Measurements from ENCODE around the gene TAS2R14.

DNA sequence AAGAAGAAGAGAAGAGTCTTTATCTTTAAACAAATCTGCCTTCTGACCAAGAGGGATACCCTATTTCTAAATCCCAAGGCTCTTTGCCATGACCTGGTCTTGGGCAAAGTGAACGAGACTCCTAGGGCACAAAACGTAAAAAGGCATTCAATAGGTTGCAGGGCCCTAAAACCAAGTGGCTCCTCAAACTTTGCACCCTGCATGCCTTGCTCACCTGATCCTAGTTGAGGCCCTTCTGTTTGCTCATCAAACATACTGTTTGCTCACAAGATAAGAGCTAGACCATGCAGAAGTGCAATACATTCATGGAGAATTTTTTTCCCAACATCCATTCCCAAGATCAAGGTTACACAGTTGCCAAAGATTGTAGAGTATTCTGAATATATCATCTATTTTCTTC, 47.1 kb downstream of the TAS2R14 start:
- TF ChIP-seq, protein P1, sequence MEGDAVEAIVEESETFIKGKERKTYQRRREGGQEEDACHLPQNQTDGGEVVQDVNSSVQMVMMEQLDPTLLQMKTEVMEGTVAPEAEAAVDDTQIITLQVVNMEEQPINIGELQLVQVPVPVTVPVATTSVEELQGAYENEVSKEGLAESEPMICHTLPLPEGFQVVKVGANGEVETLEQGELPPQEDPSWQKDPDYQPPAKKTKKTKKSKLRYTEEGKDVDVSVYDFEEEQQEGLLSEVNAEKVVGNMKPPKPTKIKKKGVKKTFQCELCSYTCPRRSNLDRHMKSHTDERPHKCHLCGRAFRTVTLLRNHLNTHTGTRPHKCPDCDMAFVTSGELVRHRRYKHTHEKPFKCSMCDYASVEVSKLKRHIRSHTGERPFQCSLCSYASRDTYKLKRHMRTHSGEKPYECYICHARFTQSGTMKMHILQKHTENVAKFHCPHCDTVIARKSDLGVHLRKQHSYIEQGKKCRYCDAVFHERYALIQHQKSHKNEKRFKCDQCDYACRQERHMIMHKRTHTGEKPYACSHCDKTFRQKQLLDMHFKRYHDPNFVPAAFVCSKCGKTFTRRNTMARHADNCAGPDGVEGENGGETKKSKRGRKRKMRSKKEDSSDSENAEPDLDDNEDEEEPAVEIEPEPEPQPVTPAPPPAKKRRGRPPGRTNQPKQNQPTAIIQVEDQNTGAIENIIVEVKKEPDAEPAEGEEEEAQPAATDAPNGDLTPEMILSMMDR (IDR thresholded peaks at IDR 0.05), result no peak
- no peak for TF ChIP-seq POLR2A (IDR thresholded peaks at IDR 0.05)
- TF ChIP-seq POLR2AphosphoS5 (IDR thresholded peaks at IDR 0.05), result no peak
- no peak for TF ChIP-seq EP300 (IDR thresholded peaks at IDR 0.05)

Measured in suprapubic skin (tissue), 4 donors.